BLaER1 treated with 17β-estradiol and CSF1 and Interleukin-3, amounts not matched to agents 10 nM and 100 nM (cell line): ENCODE data around the gene ABCC2.
"Not testable (repeated sequence)": the region's sequence is repeated elsewhere in the genome, so short reads cannot be mapped to it uniquely, and the experiment has no call there.

Experiments used
- H3K27ac ChIP-seq, 11 experiments: shearing (Covaris generic); formaldehyde crosslinking; 2 replicates each; pipeline ENCODE4 v1.8.1; 2022
- H3K27me3 ChIP-seq, 11 experiments: shearing (Covaris generic); formaldehyde crosslinking; 2 replicates each; pipeline ENCODE4 v1.8.1; 2022
- H3K36me3 ChIP-seq, 11 experiments: shearing (Covaris generic); formaldehyde crosslinking; 2 replicates each; pipeline ENCODE4 v1.8.1; 2022
- H3K4me1 ChIP-seq, 10 experiments: shearing (Covaris generic); formaldehyde crosslinking; 2 replicates each; pipeline ENCODE4 v1.8.1; 2022
- H3K4me2 ChIP-seq, 11 experiments: shearing (Covaris generic); formaldehyde crosslinking; 2 replicates each; pipeline ENCODE4 v1.8.1; 2022
- H3K4me3 ChIP-seq, 10 experiments: shearing (Covaris generic); formaldehyde crosslinking; 2 replicates each; pipeline ENCODE4 v1.8.1; 2022
- H3K9ac ChIP-seq, 11 experiments: shearing (Covaris generic); formaldehyde crosslinking; 2 replicates each; pipeline ENCODE4 v1.8.1; 2022
- H3K9me3 ChIP-seq, 11 experiments: shearing (Covaris generic); formaldehyde crosslinking; replicated peaks in 1 of 11; 2 replicates each; pipeline ENCODE4 v1.8.1; 2022
- H4K20me1 ChIP-seq, 11 experiments: shearing (Covaris generic); formaldehyde crosslinking; 2 replicates each; pipeline ENCODE4 v1.8.1; 2022
- Cebpa-rat ChIP-seq, 11 experiments: shearing (Covaris generic); IDR thresholded peaks; 2 replicates each; pipeline ENCODE4 v1.8.1; 2022

The ABCC2 gene

GRCh38 chr10:99782447-99783286 is at the start of gene ABCC2:
Gene ABCC2 (plus strand): TSS chr10:99782640. CDS start chr10:99782845, 205 bp downstream.
- H3K4me3 ChIP-seq = no peak within 1 kb of the TSS
- no peak within 1 kb of the TSS for H3K4me2 ChIP-seq
- H3K27ac ChIP-seq = no peak within 1 kb of the TSS
- no peaks in the 10 kb centered on the region for H4K20me1 ChIP-seq
- TF ChIP-seq Cebpa-rat (IDR thresholded peaks at IDR 0.05) = no peak
- H3K9me3 ChIP-seq = no peaks in the 10 kb centered on the region
- no peak within 1 kb of the TSS for H3K9ac ChIP-seq
- peaks cover 2 to 25% (median 12%) of the 10 kb centered on the region in 10 experiments; a peak in 17 of 20 replicates for H3K4me1 ChIP-seq
- H3K36me3 ChIP-seq = no peaks in the 10 kb centered on the region
- H3K27me3 ChIP-seq = no peaks in the 10 kb centered on the region

GRCh38 chr10:99733366-99733765 is 49.1 kb upstream of the ABCC2 start:
- Histone ChIP-seq H3K36me3 (peaks cover 25 to 52% (median 41%) of the 10 kb centered on the region in 11 experiments), H3K27me3 (no peaks in the 10 kb centered on the region), H3K4me1 (peaks cover 18 to 34% (median 28%) of the 10 kb centered on the region in 10 experiments), H3K9ac (peak overlapping the region in 7 of 11 experiments; percentile 86 to 94 (median 89); a peak in 8 of 22 replicates), H3K4me2 (peak overlapping the region; percentile 64 to 91 (median 84)), H3K4me3 (peak overlapping the region; percentile 76 to 91 (median 82); a peak in 17 of 20 replicates), H3K9me3 (peaks cover 0 to 11% (median 1%) of the 10 kb centered on the region in 11 experiments; a peak in 6 of 22 replicates), H3K27ac (no peak overlapping the region; a peak in 1 of 22 replicates), H4K20me1 (peaks cover 0 to 7% (median 0%) of the 10 kb centered on the region in 11 experiments; a peak in 2 of 22 replicates)
- TF ChIP-seq Cebpa-rat (IDR thresholded peaks at IDR 0.05) = no peak

GRCh38 chr10:99734111-99734510 is 48.3 kb upstream of the ABCC2 start:
- peak overlapping the region; percentile 64 to 91 (median 84); a peak in 14 of 22 replicates for H3K4me2 ChIP-seq
- H3K9ac ChIP-seq, H3K4me3 ChIP-seq, H3K27ac ChIP-seq, H3K27me3 ChIP-seq, H4K20me1 ChIP-seq: not testable (repeated sequence)
- H3K9me3 ChIP-seq = peaks cover 2 to 18% (median 9%) of the 10 kb centered on the region in 11 experiments; a peak in 18 of 22 replicates
- peaks cover 32 to 52% (median 43%) of the 10 kb centered on the region in 11 experiments for H3K36me3 ChIP-seq
- peaks cover 18 to 34% (median 28%) of the 10 kb centered on the region in 10 experiments for H3K4me1 ChIP-seq

DNA sequence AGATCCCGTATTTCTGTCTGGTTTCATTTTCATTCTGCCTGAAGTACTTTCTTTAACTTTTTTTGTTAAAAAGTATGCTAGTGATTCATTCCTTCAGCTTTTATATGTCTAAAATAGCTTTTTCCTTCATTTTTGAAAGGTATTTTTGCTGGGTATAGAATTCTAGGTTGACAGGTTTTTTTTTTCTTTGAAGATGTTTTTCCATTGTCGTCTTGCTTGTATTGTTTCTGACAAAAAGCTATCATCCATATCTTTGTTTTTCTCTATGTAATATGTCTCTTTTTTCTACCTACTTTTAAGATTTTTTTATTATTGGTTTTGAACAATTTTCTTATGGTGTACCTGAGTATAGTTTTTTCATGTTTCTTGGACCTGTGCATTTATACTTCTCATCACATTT is 42.2 kb upstream of the ABCC2 start:
- Histone ChIP-seq H3K9ac (no peak overlapping the region), H3K4me1 (0 out of 20 replicates have a peak, but pooled peaks cover 0 to 4% (median 0%) of the 10 kb centered on the region in 10 experiments), H3K27ac (no peak overlapping the region), H3K27me3 (no peaks in the 10 kb centered on the region), H4K20me1 (no peaks in the 10 kb centered on the region; a peak in 1 of 22 replicates), H3K4me2 (no peak overlapping the region), H3K4me3 (peak overlapping the region in 2 of 10 experiments; percentile 6 to 16; a peak in 2 of 20 replicates), H3K9me3 (peaks cover 27 to 44% (median 34%) of the 10 kb centered on the region in 11 experiments), H3K36me3 (peaks cover 94 to 100% (median 99%) of the 10 kb centered on the region in 11 experiments)
- no peak for TF ChIP-seq Cebpa-rat (IDR thresholded peaks at IDR 0.05)

GRCh38 chr10:99740933-99741559 is 41.4 kb upstream of the ABCC2 start:
- no peak overlapping the region for H3K9ac ChIP-seq
- no peaks in the 10 kb centered on the region; a peak in 1 of 22 replicates for H4K20me1 ChIP-seq
- no peaks in the 10 kb centered on the region for H3K27me3 ChIP-seq
- 0 out of 20 replicates have a peak, but pooled peaks cover 0 to 4% (median 0%) of the 10 kb centered on the region in 10 experiments for H3K4me1 ChIP-seq
- H3K4me2 ChIP-seq = no peak overlapping the region
- peaks cover 27 to 44% (median 34%) of the 10 kb centered on the region in 11 experiments for H3K9me3 ChIP-seq
- H3K27ac ChIP-seq = no peak overlapping the region
- H3K4me3 ChIP-seq = 0 out of 20 replicates have a peak overlapping the region, but pooled peaks of 1 of the 10 experiments have one; percentile 6
- no peak for TF ChIP-seq Cebpa-rat (IDR thresholded peaks at IDR 0.05)
- H3K36me3 ChIP-seq = peaks cover 100% of the 10 kb centered on the region in 11 experiments

GRCh38 chr10:99742254-99742653 is 40.2 kb upstream of the ABCC2 start:
- Histone ChIP-seq H3K9me3 (peaks cover 27 to 41% (median 34%) of the 10 kb centered on the region in 11 experiments), H3K36me3 (peaks cover 99 to 100% (median 100%) of the 10 kb centered on the region in 11 experiments), H3K4me3 (no peak overlapping the region), H3K4me2 (no peak overlapping the region), H3K27ac (no peak overlapping the region), H4K20me1 (no peaks in the 10 kb centered on the region; a peak in 1 of 22 replicates), H3K9ac (no peak overlapping the region), H3K27me3 (no peaks in the 10 kb centered on the region), H3K4me1 (0 out of 20 replicates have a peak, but pooled peaks cover 0 to 4% (median 0%) of the 10 kb centered on the region in 10 experiments)
- no peak for TF ChIP-seq Cebpa-rat (IDR thresholded peaks at IDR 0.05)

GRCh38 chr10:99742701-99743100 is 39.7 kb upstream of the ABCC2 start:
- TF ChIP-seq Cebpa-rat (IDR thresholded peaks at IDR 0.05) = no peak
- no peak overlapping the region for H3K27ac ChIP-seq
- peaks cover 99 to 100% (median 100%) of the 10 kb centered on the region in 11 experiments for H3K36me3 ChIP-seq
- H3K4me2 ChIP-seq = no peak overlapping the region
- 0 out of 20 replicates have a peak, but pooled peaks cover 0 to 4% (median 0%) of the 10 kb centered on the region in 10 experiments for H3K4me1 ChIP-seq
- H3K9me3 ChIP-seq = peaks cover 27 to 38% (median 34%) of the 10 kb centered on the region in 11 experiments
- no peak overlapping the region for H3K9ac ChIP-seq
- peaks cover 0 to 1% (median 0%) of the 10 kb centered on the region in 11 experiments; a peak in 1 of 22 replicates for H4K20me1 ChIP-seq
- no peaks in the 10 kb centered on the region for H3K27me3 ChIP-seq
- H3K4me3 ChIP-seq = no peak overlapping the region

DNA sequence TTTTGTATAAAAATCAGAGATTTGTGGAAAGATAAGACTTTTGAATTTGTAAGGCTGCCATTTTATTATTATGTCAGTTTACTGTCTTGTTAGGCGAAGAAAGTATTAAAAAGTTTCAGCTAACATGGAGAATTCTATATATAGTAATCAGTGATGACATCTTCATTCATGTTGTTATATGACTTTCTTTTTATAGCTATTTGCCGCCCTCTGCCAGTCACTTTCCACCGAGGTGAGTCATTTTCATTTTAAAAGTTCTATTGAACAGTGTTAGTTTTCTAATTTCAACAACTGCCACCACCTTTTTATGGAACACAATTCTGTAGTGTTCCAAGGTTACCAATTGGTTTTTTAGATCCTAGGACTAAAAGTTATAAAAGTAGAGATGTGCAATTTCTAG is 38.6 kb upstream of the ABCC2 start:
- TF ChIP-seq Cebpa-rat (IDR thresholded peaks at IDR 0.05) = no peak
- Histone ChIP-seq H3K9me3 (peaks cover 24 to 32% (median 28%) of the 10 kb centered on the region in 11 experiments), H3K27ac (no peak overlapping the region), H3K27me3 (no peaks in the 10 kb centered on the region), H3K4me2 (no peak overlapping the region), H3K4me1 (no peaks in the 10 kb centered on the region), H3K9ac (no peak overlapping the region), H3K36me3 (peaks cover 99 to 100% (median 100%) of the 10 kb centered on the region in 11 experiments), H4K20me1 (peaks cover 0 to 10% (median 3%) of the 10 kb centered on the region in 11 experiments; a peak in 6 of 22 replicates), H3K4me3 (no peak overlapping the region)

DNA sequence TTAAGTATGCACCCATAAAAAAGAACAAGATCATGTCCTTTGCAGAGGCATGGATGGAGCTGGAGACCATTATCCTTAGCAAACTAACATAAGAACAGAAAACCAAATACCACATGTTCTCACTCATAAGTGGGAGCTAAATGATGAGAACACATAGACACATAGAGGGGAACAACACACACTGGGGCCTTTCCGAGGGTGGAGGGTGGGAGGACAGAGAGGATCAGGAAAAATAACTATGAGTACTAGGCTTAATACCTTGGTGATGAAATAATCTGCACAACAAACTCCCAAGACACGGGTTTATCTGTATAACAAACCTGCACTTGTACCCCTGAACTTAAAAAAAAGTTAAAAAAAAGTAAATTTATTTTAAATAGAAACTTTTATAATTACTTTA is 36.3 kb upstream of the ABCC2 start:
- not testable (repeated sequence) for H3K4me1 ChIP-seq, H3K9ac ChIP-seq, H3K4me3 ChIP-seq, H3K27me3 ChIP-seq, H3K27ac ChIP-seq, H3K9me3 ChIP-seq, H3K4me2 ChIP-seq
- Histone ChIP-seq H3K36me3 (peaks cover 97 to 100% (median 100%) of the 10 kb centered on the region in 11 experiments), H4K20me1 (peaks cover 0 to 15% (median 5%) of the 10 kb centered on the region in 11 experiments; a peak in 7 of 22 replicates)
